H9 (cell line): Measurements from ENCODE around the gene SVEP1. TPM values are rescaled to one million over a fixed set of nuclear protein-coding genes. Genes with fewer than 3 reads are reported as not detected.

Experiments
- DNase-seq: peaks from one replicate; pipeline ENCODE4 v3.0.0-alpha.2; 2017
- H2AFZ ChIP-seq: one replicate; pipeline ENCODE4 v1.6.1; 2013; ENCODE audit warnings: mild to moderate bottlenecking, low read length, control low read depth, moderate library complexity
- H2AK5ac ChIP-seq: 2 replicates; pipeline ENCODE4 v1.6.1; 2013; ENCODE audit warnings: low read length, control low read depth, mixed read lengths; ENCODE audit not compliant: insufficient read length
- H2BK120ac ChIP-seq: one replicate; pipeline ENCODE4 v1.6.1; 2013; ENCODE audit warnings: low read depth, mild to moderate bottlenecking, low read length, control low read depth, inconsistent platforms; ENCODE audit not compliant: poor library complexity, severe bottlenecking
- H2BK12ac ChIP-seq: 2 replicates; pipeline ENCODE4 v1.6.1; 2013; ENCODE audit warnings: low read length, control low read depth, mixed read lengths, low read depth; ENCODE audit not compliant: insufficient read length
- H2BK15ac ChIP-seq: 2 replicates; pipeline ENCODE4 v1.6.1; 2013; ENCODE audit warnings: low read depth, low read length, control low read depth
- H2BK20ac ChIP-seq: one replicate; pipeline ENCODE4 v1.6.1; 2013; ENCODE audit warnings: low read depth, mild to moderate bottlenecking, low read length, control low read depth, inconsistent platforms; ENCODE audit not compliant: poor library complexity, severe bottlenecking
- H2BK5ac ChIP-seq: 2 replicates; pipeline ENCODE4 v1.6.1; 2013; ENCODE audit warnings: low read length, control low read depth, mixed read lengths; ENCODE audit not compliant: insufficient read length
- H3K14ac ChIP-seq: 2 replicates; pipeline ENCODE4 v1.6.1; 2013; ENCODE audit warnings: low read length, control low read depth; ENCODE audit not compliant: insufficient read depth
- H3K18ac ChIP-seq: 2 replicates; pipeline ENCODE4 v1.6.1; 2013; ENCODE audit warnings: low read depth, mild to moderate bottlenecking, mixed read lengths, low read length, control low read depth; ENCODE audit not compliant: insufficient read length
- H3K23ac ChIP-seq: 2 replicates; pipeline ENCODE4 v1.6.1; 2013; ENCODE audit warnings: low read length, control low read depth, mixed read lengths, low read depth; ENCODE audit not compliant: insufficient read length
- H3K23me2 ChIP-seq: 2 replicates; pipeline ENCODE4 v1.6.1; 2013; ENCODE audit warnings: low read depth, mild to moderate bottlenecking, mixed read lengths, low read length, control low read depth; ENCODE audit not compliant: insufficient read length, poor library complexity, severe bottlenecking
- H3K27ac ChIP-seq: 2 replicates; pipeline ENCODE4 v1.5.1; 2013; ENCODE audit warnings: low read length, control low read depth, mixed read lengths, low read depth; ENCODE audit not compliant: insufficient read length
- H3K27me3 ChIP-seq: 2 replicates; pipeline ENCODE4 v1.6.1; 2013; ENCODE audit warnings: low read length, control low read depth, inconsistent platforms; ENCODE audit not compliant: insufficient read depth
- H3K4ac ChIP-seq: 2 replicates; pipeline ENCODE4 v1.6.1; 2013; ENCODE audit warnings: low read depth, mild to moderate bottlenecking, control low read depth, inconsistent platforms, low read length, moderate library complexity
- H3K4me1 ChIP-seq: 2 replicates; pipeline ENCODE4 v1.6.1; 2013; ENCODE audit warnings: low read length, control low read depth, inconsistent platforms; ENCODE audit not compliant: insufficient read depth
- H3K4me2 ChIP-seq: 2 replicates; pipeline ENCODE4 v1.6.1; 2013; ENCODE audit warnings: low read length, control low read depth, mixed read lengths; ENCODE audit not compliant: insufficient read length, insufficient read depth
- H3K56ac ChIP-seq: 2 replicates; pipeline ENCODE4 v1.6.1; 2013; ENCODE audit warnings: low read depth, mild to moderate bottlenecking, mixed read lengths, low read length, control low read depth; ENCODE audit not compliant: insufficient read length
- H3K79me1 ChIP-seq: 2 replicates; pipeline ENCODE4 v1.6.1; 2013; ENCODE audit warnings: low read depth, mild to moderate bottlenecking, moderate library complexity, low read length, control low read depth, inconsistent platforms; ENCODE audit not compliant: insufficient read depth, poor library complexity, severe bottlenecking
- H3K79me2 ChIP-seq: 2 replicates; pipeline ENCODE4 v1.6.1; 2013; ENCODE audit warnings: low read length, control low read depth, inconsistent platforms; ENCODE audit not compliant: insufficient read depth
- H3K9ac ChIP-seq: 2 replicates; pipeline ENCODE4 v1.6.1; 2013; ENCODE audit warnings: low read length, control low read depth, mixed read lengths; ENCODE audit not compliant: insufficient read length; ENCODE audit errors: extremely low read depth
- H3K9me3 ChIP-seq: one replicate; pipeline ENCODE4 v1.6.1; 2013; ENCODE audit warnings: low read depth, low read length, inconsistent platforms; ENCODE audit not compliant: control insufficient read depth
- H3T11ph ChIP-seq: one replicate; pipeline ENCODE4 v1.6.1; 2013; ENCODE audit warnings: mild to moderate bottlenecking, low read length, control low read depth, inconsistent platforms
- H4K20me1 ChIP-seq: one replicate; pipeline ENCODE4 v1.6.1; 2013; ENCODE audit not compliant: control insufficient read depth, insufficient read length, insufficient read depth
- H4K5ac ChIP-seq: 2 replicates; pipeline ENCODE4 v1.6.1; 2013; ENCODE audit warnings: low read depth, mild to moderate bottlenecking, mixed read lengths, low read length, control low read depth; ENCODE audit not compliant: insufficient read length
- H4K8ac ChIP-seq: replicated peaks from 2 replicates; pipeline ENCODE4 v1.6.1; 2013; ENCODE audit warnings: low read length, control low read depth, mixed read lengths, low read depth; ENCODE audit not compliant: insufficient read length
- H4K91ac ChIP-seq: 2 replicates; pipeline ENCODE4 v1.6.1; 2013; ENCODE audit warnings: low read depth, mild to moderate bottlenecking, moderate library complexity, mixed read lengths, low read length, control low read depth; ENCODE audit not compliant: insufficient read length
- H3K27ac Mint-ChIP-seq, 3 experiments: 2 replicates in 2 of 3; 3 replicates in 1 of 3; pipeline ENCODE4 v1.8.0; 2020 to 2021; ENCODE audit warnings: mixed read lengths in 3 of 3, mild to moderate bottlenecking in 1 of 3, moderate library complexity in 1 of 3
- H3K27me3 Mint-ChIP-seq: 2 replicates; pipeline ENCODE4 v1.8.0; 2021; ENCODE audit warnings: low read depth, mild to moderate bottlenecking, moderate library complexity, mixed read lengths
- H3K36me3 Mint-ChIP-seq, 3 experiments: 2 replicates in 2 of 3; 3 replicates in 1 of 3; pipeline ENCODE4 v1.8.0; 2020 to 2021; ENCODE audit warnings: low read depth in 3 of 3, mixed read lengths in 3 of 3; ENCODE audit not compliant: insufficient read depth in 1 of 3
- H3K4me1 Mint-ChIP-seq, 2 experiments: 2 replicates each; pipeline ENCODE4 v1.8.0; 2020; ENCODE audit warnings: mixed read lengths in 2 of 2
- H3K4me3 Mint-ChIP-seq, 2 experiments: 2 replicates in 1 of 2; 3 replicates in 1 of 2; pipeline ENCODE4 v1.8.0; 2020 to 2021; ENCODE audit warnings: mild to moderate bottlenecking in 2 of 2, mixed read lengths in 2 of 2, moderate library complexity in 1 of 2
- H3K9me3 Mint-ChIP-seq, 2 experiments: 2 replicates in 1 of 2; 3 replicates in 1 of 2; pipeline ENCODE4 v1.8.0; 2020; ENCODE audit warnings: mild to moderate bottlenecking in 2 of 2, mixed read lengths in 2 of 2, moderate library complexity in 1 of 2
- WGBS: extraction: QIAGEN DNeasy Blood & Tissue Kit; methylation state at CpG from one replicate; pipeline ENCODE4 v1.1.7; 2013; ENCODE audit warnings: missing lambda C conversion rate, low lambda C conversion rate, mixed read lengths; ENCODE audit not compliant: insufficient read length; ENCODE audit errors: extremely low coverage; 5-methylcytosine and 5-hydroxymethylcytosine counted together
- total RNA-seq: library from RNA; stranded (reverse); gene quantifications from 2 replicates; pipeline ENCODE4 v1.2.1, GENCODE V29; 2021
- TF ChIP-seq, protein P1 (sequence below): fragments of 200-600 bp; sonication (generic); conservative IDR thresholded peaks from 3 replicates; pipeline ENCODE4 v1.8.0; 2021; ENCODE audit warnings: antibody characterized with exemption, mild to moderate bottlenecking

Gene SVEP1
- total RNA-seq, 1 experiment from 2014 or later, result 0.17 TPM

- TF ChIP-seq, protein P1, sequence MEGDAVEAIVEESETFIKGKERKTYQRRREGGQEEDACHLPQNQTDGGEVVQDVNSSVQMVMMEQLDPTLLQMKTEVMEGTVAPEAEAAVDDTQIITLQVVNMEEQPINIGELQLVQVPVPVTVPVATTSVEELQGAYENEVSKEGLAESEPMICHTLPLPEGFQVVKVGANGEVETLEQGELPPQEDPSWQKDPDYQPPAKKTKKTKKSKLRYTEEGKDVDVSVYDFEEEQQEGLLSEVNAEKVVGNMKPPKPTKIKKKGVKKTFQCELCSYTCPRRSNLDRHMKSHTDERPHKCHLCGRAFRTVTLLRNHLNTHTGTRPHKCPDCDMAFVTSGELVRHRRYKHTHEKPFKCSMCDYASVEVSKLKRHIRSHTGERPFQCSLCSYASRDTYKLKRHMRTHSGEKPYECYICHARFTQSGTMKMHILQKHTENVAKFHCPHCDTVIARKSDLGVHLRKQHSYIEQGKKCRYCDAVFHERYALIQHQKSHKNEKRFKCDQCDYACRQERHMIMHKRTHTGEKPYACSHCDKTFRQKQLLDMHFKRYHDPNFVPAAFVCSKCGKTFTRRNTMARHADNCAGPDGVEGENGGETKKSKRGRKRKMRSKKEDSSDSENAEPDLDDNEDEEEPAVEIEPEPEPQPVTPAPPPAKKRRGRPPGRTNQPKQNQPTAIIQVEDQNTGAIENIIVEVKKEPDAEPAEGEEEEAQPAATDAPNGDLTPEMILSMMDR, result no peak
- H3K27me3 Mint-ChIP-seq, result no peaks in the 10 kb centered on the region
- Histone ChIP-seq H3K27ac (no peak overlapping the region), H2BK15ac (no peak overlapping the region), H3K4me1 (no peaks in the 10 kb centered on the region; the same call in 1 of the 2 replicates), H3K4ac (no peak overlapping the region), H2BK12ac (no peak overlapping the region), H2AK5ac (no peak overlapping the region), H3K4me2 (no peak overlapping the region), H2BK120ac (no peak overlapping the region), H3K56ac (no peak overlapping the region), H3K23ac (no peak overlapping the region), H2AFZ (no peak overlapping the region), H4K20me1 (no peaks in the 10 kb centered on the region), H3K18ac (no peak overlapping the region), H2BK20ac (no peak overlapping the region), H4K91ac (no peak overlapping the region), H3T11ph (peak overlapping the region; percentile 45), H3K9me3 (no peaks in the 10 kb centered on the region), H2BK5ac (no peak overlapping the region), H3K79me2 (no peaks in the 10 kb centered on the region), H3K27me3 (no peaks in the 10 kb centered on the region), H3K9ac (no peak overlapping the region), H3K14ac (no peak overlapping the region), H4K8ac (no peak overlapping the region), H4K5ac (no peak overlapping the region), H3K79me1 (no peaks in the 10 kb centered on the region), H3K23me2 (no peaks in the 10 kb centered on the region)
- H3K27ac Mint-ChIP-seq, result no peak overlapping the region
- no CpG with 5 or more reads among the region's 5 CpGs for WGBS
- H3K4me3 Mint-ChIP-seq, result no peak overlapping the region; a peak in 1 of 5 replicates
- H3K36me3 Mint-ChIP-seq, result peaks cover 5 to 6% (median 6%) of the 10 kb centered on the region in 3 experiments; a peak in 6 of 7 replicates
- H3K4me1 Mint-ChIP-seq, result peaks cover 12 to 15% of the 10 kb centered on the region in 2 experiments
- no peak for DNase-seq
- H3K9me3 Mint-ChIP-seq, result peaks cover 12 to 21% of the 10 kb centered on the region in 2 experiments
Observed at GRCh38 chr9:110592044-110592830, 12.7 kb upstream of the SVEP1 start.
